ENCODE data around the gene DGCR8. TPM values are rescaled to one million over a fixed set of nuclear protein-coding genes. Genes with fewer than 3 reads are reported as not detected.
A peak's percentile ranks its signal among the peaks of the same experiment; 100 is the strongest.

Gene DGCR8
- polyA plus RNA-seq, 3 donors from 2014 or later: 0.83 to 5.4 (median 1.4) TPM

GRCh38 chr22:20127318-20127868 is 47.4 kb downstream of the DGCR8 start:
- no peak overlapping the region for H3K4me3 Mint-ChIP-seq
- peaks cover 13 to 23% (median 15%) of the 10 kb centered on the region in 3 donors for H3K36me3 Mint-ChIP-seq
- DNase-seq: no peak
- peaks cover 23 to 26% of the 10 kb centered on the region in 2 donors for H3K4me1 Mint-ChIP-seq
- H3K9me3 Mint-ChIP-seq: peaks cover 0 to 5% (median 0%) of the 10 kb centered on the region in 6 donors
- peaks cover 15 to 18% (median 17%) of the 10 kb centered on the region in 3 donors for H3K27me3 Mint-ChIP-seq (ENCODE audit: low read depth in 3 of 3)
- no peak overlapping the region for H3K27ac Mint-ChIP-seq

GRCh38 chr22:20127869-20128618 is 48.0 kb downstream of the DGCR8 start:
- peaks cover 20 to 23% of the 10 kb centered on the region in 2 donors for H3K4me1 Mint-ChIP-seq
- peaks cover 10 to 20% (median 13%) of the 10 kb centered on the region in 3 donors for H3K36me3 Mint-ChIP-seq
- peaks cover 8 to 12% (median 10%) of the 10 kb centered on the region in 3 donors for H3K27me3 Mint-ChIP-seq (ENCODE audit: low read depth in 3 of 3)
- peaks cover 0 to 2% (median 0%) of the 10 kb centered on the region in 6 donors for H3K9me3 Mint-ChIP-seq
- H3K4me3 Mint-ChIP-seq: no peak overlapping the region
- no peak overlapping the region for H3K27ac Mint-ChIP-seq
- no peak for DNase-seq

- H3K9me3 Mint-ChIP-seq: no peaks in the 10 kb centered on the region
- H3K36me3 Mint-ChIP-seq: peaks cover 5 to 19% (median 13%) of the 10 kb centered on the region in 3 donors
- no peak for DNase-seq
- H3K27ac Mint-ChIP-seq: no peak overlapping the region
- no peak overlapping the region for H3K4me3 Mint-ChIP-seq
- H3K4me1 Mint-ChIP-seq: peaks cover 18 to 24% of the 10 kb centered on the region in 2 donors
- H3K27me3 Mint-ChIP-seq (ENCODE audit: low read depth in 3 of 3): peaks cover 3 to 6% (median 6%) of the 10 kb centered on the region in 3 donors
These were observed 48.5 kb downstream of the DGCR8 start for GRCh38 chr22:20128619-20128901.

- peak in 2 of 3 donors; percentile 17 to 34 for DNase-seq
- peaks cover 0 to 6% (median 3%) of the 10 kb centered on the region in 3 donors for H3K27me3 Mint-ChIP-seq (ENCODE audit: low read depth in 3 of 3)
- no peaks in the 10 kb centered on the region for H3K9me3 Mint-ChIP-seq
- H3K27ac Mint-ChIP-seq: peak overlapping the region in 1 of 6 donors; percentile 46
- peak overlapping the region in 2 of 5 donors; percentile 14 to 33 for H3K4me3 Mint-ChIP-seq
- peaks cover 17 to 24% of the 10 kb centered on the region in 2 donors for H3K4me1 Mint-ChIP-seq
- peaks cover 5 to 19% (median 13%) of the 10 kb centered on the region in 3 donors for H3K36me3 Mint-ChIP-seq
These were observed 49.1 kb downstream of the DGCR8 start for GRCh38 chr22:20128902-20129746.

GRCh38 chr22:20129747-20130014 is 49.6 kb downstream of the DGCR8 start:
- Mint-ChIP-seq H3K4me3 (peak overlapping the region in 3 of 5 donors; percentile 14 to 68 (median 33)), H3K9me3 (no peaks in the 10 kb centered on the region), H3K27ac (peak overlapping the region in 1 of 6 donors; percentile 12), H3K27me3 (ENCODE audit: low read depth in 3 of 3) (peaks cover 0 to 6% (median 3%) of the 10 kb centered on the region in 3 donors), H3K4me1 (peaks cover 16 to 26% of the 10 kb centered on the region in 2 donors), H3K36me3 (peaks cover 5 to 19% (median 13%) of the 10 kb centered on the region in 3 donors)
- no peak for DNase-seq

GRCh38 chr22:20130319-20130718 is 50.3 kb downstream of the DGCR8 start:
- H3K27ac Mint-ChIP-seq: peak overlapping the region in 2 of 6 donors; percentile 29 to 48
- DNase-seq: no peak
- H3K9me3 Mint-ChIP-seq: no peaks in the 10 kb centered on the region
- H3K36me3 Mint-ChIP-seq: peaks cover 5 to 19% (median 13%) of the 10 kb centered on the region in 3 donors
- peak overlapping the region in 4 of 5 donors; percentile 7 to 78 (median 66) for H3K4me3 Mint-ChIP-seq
- H3K27me3 Mint-ChIP-seq (ENCODE audit: low read depth in 3 of 3): peaks cover 0 to 6% (median 0%) of the 10 kb centered on the region in 3 donors
- peaks cover 14 to 25% of the 10 kb centered on the region in 2 donors for H3K4me1 Mint-ChIP-seq

GRCh38 chr22:20130731-20131596 is 50.9 kb downstream of the DGCR8 start:
- peaks cover 3 to 17% (median 12%) of the 10 kb centered on the region in 3 donors for H3K36me3 Mint-ChIP-seq
- no peaks in the 10 kb centered on the region for H3K9me3 Mint-ChIP-seq
- H3K4me1 Mint-ChIP-seq: peaks cover 14 to 24% of the 10 kb centered on the region in 2 donors
- H3K27ac Mint-ChIP-seq: peak overlapping the region in 2 of 6 donors; percentile 36 to 62
- peaks cover 0 to 5% (median 0%) of the 10 kb centered on the region in 3 donors for H3K27me3 Mint-ChIP-seq (ENCODE audit: low read depth in 3 of 3)
- peak overlapping the region; percentile 20 to 78 (median 63) for H3K4me3 Mint-ChIP-seq
- peak; percentile 75 to 78 (median 77) for DNase-seq

GRCh38 chr22:20131597-20131858 is 51.5 kb downstream of the DGCR8 start, which contains the start of gene ZDHHC8:
Gene ZDHHC8, plus strand, starts transcription at chr22:20131804. Its CDS starts 144 bp downstream, at chr22:20131948.
- peak; percentile 26 to 45 (median 34) for DNase-seq
- Mint-ChIP-seq H3K9me3 (no peaks in the 10 kb centered on the region), H3K4me3 (peak within 1 kb of the TSS; percentile 44 to 78 (median 77)), H3K27ac (peak within 1 kb of the TSS in 2 of 6 donors; percentile 36 to 62), H3K4me1 (peaks cover 14 to 26% of the 10 kb centered on the region in 2 donors), H3K36me3 (peaks cover 0 to 12% (median 10%) of the 10 kb centered on the region in 3 donors), H3K27me3 (ENCODE audit: low read depth in 3 of 3) (peaks cover 0 to 3% (median 0%) of the 10 kb centered on the region in 3 donors)

- Mint-ChIP-seq H3K27me3 (ENCODE audit: low read depth in 3 of 3) (peaks cover 0 to 3% (median 0%) of the 10 kb centered on the region in 3 donors), H3K27ac (no peak overlapping the region), H3K9me3 (no peaks in the 10 kb centered on the region), H3K36me3 (peaks cover 0 to 10% (median 8%) of the 10 kb centered on the region in 3 donors), H3K4me1 (peaks cover 14 to 29% of the 10 kb centered on the region in 2 donors), H3K4me3 (peak overlapping the region; percentile 44 to 78 (median 77))
- DNase-seq: peak; percentile 23 to 40 (median 37)
These were observed 52.0 kb downstream of the DGCR8 start for GRCh38 chr22:20131859-20132685.

- H3K27ac Mint-ChIP-seq: peak overlapping the region in 2 of 6 donors; percentile 58 to 70
These were observed 52.7 kb downstream of the DGCR8 start for GRCh38 chr22:20132686-20133246.

GRCh38 chr22:20133930-20134549 is 54.0 kb downstream of the DGCR8 start:
- H3K27me3 Mint-ChIP-seq (ENCODE audit: low read depth in 3 of 3): no peaks in the 10 kb centered on the region
- H3K27ac Mint-ChIP-seq: peak overlapping the region in 2 of 6 donors; percentile 46 to 70
- DNase-seq: no peak
- H3K4me3 Mint-ChIP-seq: peak overlapping the region; percentile 26 to 78 (median 48)
- H3K4me1 Mint-ChIP-seq: peaks cover 16 to 35% of the 10 kb centered on the region in 2 donors
- no peaks in the 10 kb centered on the region for H3K9me3 Mint-ChIP-seq
- H3K36me3 Mint-ChIP-seq: no peaks in the 10 kb centered on the region

More at GRCh38 chr22:20132686-20133246, 52.7 kb downstream of the DGCR8 start:
- peaks cover 0 to 4% (median 2%) of the 10 kb centered on the region in 3 donors for H3K36me3 Mint-ChIP-seq
- H3K4me1 Mint-ChIP-seq: peaks cover 14 to 32% of the 10 kb centered on the region in 2 donors
- no peak for DNase-seq
- no peaks in the 10 kb centered on the region for H3K9me3 Mint-ChIP-seq
- peaks cover 0 to 3% (median 0%) of the 10 kb centered on the region in 3 donors for H3K27me3 Mint-ChIP-seq (ENCODE audit: low read depth in 3 of 3)
- H3K4me3 Mint-ChIP-seq: peak overlapping the region; percentile 61 to 78 (median 77)
